ENCODE results near the gene ATP6V1G1.
"Not testable (repeated sequence)": the region's sequence is repeated elsewhere in the genome, so short reads cannot be mapped to it uniquely, and the experiment has no call there.

Gene ATP6V1G1, protein sequence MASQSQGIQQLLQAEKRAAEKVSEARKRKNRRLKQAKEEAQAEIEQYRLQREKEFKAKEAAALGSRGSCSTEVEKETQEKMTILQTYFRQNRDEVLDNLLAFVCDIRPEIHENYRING

GRCh38 chr9:114587345-114588202 lies at the start of gene ATP6V1G1:
Gene ATP6V1G1 (plus strand): TSS chr9:114587769. CDS start chr9:114587839, 70 bp downstream.
- DNase-seq: peak; percentile 98

GRCh38 chr9:114538241-114538640 lies 49.3 kb upstream of the ATP6V1G1 start:
- DNase-seq: no peak

- DNase-seq: no peak
Measured at GRCh38 chr9:114539701-114540380, 47.7 kb upstream of the ATP6V1G1 start.

DNA sequence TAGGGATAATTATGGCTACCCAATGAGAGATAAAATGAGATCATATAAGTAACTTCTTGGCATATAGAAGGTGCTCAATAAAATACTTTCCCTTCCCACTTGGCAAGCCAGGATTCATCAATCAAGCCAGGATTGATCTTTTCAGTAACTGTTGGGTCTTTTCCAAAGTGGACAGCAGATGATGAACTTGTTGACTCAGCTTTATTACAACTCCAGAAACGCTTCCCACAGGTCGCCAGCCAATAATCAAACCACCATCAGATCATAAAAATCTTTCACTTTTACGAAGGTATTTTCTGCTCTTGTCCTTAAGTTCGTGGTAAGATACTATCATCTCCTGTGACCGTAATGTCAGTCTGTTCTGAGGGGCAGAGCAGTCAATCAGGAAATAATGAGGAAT lies 42.5 kb upstream of the ATP6V1G1 start:
- DNase-seq: no peak

DNA sequence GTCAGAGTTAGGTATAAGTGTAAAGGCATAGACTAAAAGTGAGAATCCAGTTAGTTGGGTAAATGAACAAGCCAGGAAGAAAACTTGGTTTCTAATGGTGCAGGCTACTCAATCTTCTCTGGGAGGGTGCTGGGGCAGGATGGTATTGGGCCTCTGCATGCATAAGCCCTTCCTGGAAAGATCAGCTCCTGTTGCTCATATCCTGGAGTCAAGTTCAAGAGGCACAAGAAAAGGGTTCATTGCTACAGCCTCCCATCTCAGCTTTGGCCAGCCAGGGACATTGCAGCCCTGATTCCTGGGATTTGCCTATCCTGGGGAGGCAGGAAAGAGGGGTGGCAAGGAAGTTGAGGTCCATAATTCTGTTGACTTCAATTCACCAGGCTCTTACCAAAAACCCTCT lies 40.7 kb upstream of the ATP6V1G1 start:
- DNase-seq: no peak

- DNase-seq: no peak
Measured at GRCh38 chr9:114549697-114550330, 37.8 kb upstream of the ATP6V1G1 start.

GRCh38 chr9:114551750-114552685 lies 35.6 kb upstream of the ATP6V1G1 start:
- DNase-seq: no peak

- DNase-seq: no peak
Measured at GRCh38 chr9:114552706-114553105, 34.9 kb upstream of the ATP6V1G1 start.

DNA sequence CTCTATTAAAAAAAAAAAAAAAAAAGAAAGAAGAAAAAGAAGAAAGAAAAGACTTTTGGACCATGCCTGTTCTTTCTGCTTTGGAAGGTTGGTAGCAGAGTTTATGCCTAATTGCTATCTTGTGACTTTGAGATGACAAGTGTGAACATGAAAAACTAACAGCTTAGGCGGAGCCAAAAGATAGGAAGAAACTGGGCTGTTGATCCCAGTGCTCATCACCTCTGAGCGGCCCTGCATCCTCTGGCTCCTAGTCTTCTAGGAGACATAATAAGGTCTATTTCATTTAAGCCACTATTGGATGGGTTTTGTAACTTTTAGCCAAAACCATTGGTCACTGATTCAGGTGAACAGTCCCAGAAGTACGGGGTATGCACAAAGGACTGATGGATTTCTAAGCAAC lies 34.4 kb upstream of the ATP6V1G1 start:
- DNase-seq: no peak

GRCh38 chr9:114555696-114556095 lies 31.9 kb upstream of the ATP6V1G1 start:
- no peak for DNase-seq

GRCh38 chr9:114558027-114558675 lies 29.4 kb upstream of the ATP6V1G1 start:
- no peak for DNase-seq

DNA sequence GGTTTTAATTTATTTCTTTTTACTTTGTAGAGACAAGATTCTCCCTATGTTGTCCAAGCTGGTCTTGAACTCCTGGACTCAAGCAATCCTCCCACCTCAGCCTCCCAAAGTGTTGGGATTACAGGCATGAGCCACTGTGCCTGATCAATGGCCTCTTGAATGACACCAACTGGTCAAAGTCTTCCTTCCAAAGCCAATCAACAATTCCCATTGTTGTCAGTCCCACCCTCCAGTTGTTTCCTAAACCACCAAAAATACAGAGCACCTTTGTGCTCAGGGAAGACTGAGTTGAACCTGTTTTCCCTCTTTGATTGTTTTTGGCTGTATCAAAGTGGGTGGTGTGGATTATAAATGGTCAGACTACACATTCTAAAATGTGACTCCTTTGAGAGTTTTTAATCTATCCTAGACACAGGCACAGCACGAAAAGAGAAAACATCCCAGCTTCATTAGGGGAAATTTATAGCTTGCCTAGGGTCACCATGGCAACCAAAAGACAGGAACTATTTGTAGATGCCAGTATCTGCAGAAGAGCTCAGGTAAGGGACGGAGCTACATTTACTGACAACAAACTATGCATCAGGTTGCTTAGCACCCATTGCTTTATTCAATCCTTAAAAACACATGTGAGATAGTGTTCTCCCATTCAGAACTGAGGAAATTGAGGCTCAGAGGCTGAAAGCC lies 27.6 kb upstream of the ATP6V1G1 start:
- no peak for DNase-seq

- no peak for DNase-seq
Measured at GRCh38 chr9:114560956-114561355, 26.6 kb upstream of the ATP6V1G1 start.

- no peak for DNase-seq
Measured at GRCh38 chr9:114561771-114562170, 25.8 kb upstream of the ATP6V1G1 start.

GRCh38 chr9:114565204-114565603 lies 22.4 kb upstream of the ATP6V1G1 start:
- DNase-seq: no peak

DNA sequence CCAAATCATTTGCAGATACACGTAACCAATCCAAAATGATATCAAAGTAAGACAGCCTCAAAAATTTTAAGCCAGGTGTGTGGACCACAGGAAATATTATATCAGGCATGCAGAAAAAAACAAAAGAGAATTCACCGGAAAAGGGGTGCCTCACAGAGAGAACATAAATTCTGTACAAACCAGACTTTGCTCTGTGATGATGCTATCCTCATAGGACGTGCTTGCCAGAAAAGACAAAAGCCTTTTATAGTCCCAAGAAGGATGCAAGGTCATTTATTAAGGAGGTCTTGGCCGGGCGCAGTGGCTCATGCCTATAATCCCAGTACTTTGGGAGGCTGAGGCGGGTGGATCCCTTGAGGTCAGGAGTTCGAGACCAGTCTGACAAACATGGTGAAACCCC lies 16.8 kb upstream of the ATP6V1G1 start:
- DNase-seq: no peak

GRCh38 chr9:114571391-114571790 lies 16.2 kb upstream of the ATP6V1G1 start:
- DNase-seq: no peak

DNA sequence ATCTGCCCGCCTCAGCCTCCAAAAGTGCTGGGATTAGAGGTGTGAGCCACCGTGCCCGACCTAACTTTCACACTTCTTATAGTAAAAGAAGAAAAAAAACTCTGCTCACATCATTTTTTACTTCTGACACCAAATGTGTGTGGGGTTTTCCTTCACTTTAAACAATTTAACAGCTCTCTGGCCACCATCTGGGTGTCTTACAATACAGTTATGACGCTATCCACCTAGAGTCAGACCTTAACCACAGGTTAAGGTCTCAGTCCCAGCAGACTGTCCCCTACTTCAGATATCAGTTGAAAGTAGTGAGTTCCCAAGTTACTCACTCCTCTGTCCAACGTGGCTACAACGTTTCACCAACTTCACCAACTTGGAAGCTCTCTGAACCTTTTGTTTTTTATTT lies 15.4 kb upstream of the ATP6V1G1 start:
- DNase-seq: no peak

- DNase-seq: no peak
Measured at GRCh38 chr9:114574438-114574837, 13.1 kb upstream of the ATP6V1G1 start.

- not testable (repeated sequence) for DNase-seq
Measured at GRCh38 chr9:114576779-114577178, 10.8 kb upstream of the ATP6V1G1 start.

- DNase-seq: not testable (repeated sequence)
Measured at GRCh38 chr9:114578134-114578533, 9.4 kb upstream of the ATP6V1G1 start.
